GM21786 (cell line): ENCODE results near the gene SPDYE6.
"Not testable (repeated sequence)": the region's sequence is repeated elsewhere in the genome, so short reads cannot be mapped to it uniquely, and the experiment has no call there.

Experiments
- ATAC-seq: cut with Tn5 transposase; IDR thresholded peaks from one replicate; pipeline ENCODE4 v1.9.1; 2021; ENCODE audit not compliant: unreplicated experiment

Gene SPDYE6, protein sequence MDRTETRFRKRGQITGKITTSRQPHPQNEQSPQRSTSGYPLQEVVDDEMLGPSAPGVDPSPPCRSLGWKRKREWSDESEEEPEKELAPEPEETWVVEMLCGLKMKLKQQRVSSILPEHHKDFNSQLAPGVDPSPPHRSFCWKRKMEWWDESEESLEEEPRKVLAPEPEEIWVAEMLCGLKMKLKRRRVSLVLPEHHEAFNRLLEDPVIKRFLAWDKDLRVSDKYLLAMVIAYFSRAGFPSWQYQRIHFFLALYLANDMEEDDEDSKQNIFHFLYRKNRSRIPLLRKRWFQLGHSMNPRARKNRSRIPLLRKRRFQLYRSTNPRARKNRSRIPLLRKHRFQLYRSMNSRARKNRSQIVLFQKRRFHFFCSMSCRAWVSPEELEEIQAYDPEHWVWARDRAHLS

DNA sequence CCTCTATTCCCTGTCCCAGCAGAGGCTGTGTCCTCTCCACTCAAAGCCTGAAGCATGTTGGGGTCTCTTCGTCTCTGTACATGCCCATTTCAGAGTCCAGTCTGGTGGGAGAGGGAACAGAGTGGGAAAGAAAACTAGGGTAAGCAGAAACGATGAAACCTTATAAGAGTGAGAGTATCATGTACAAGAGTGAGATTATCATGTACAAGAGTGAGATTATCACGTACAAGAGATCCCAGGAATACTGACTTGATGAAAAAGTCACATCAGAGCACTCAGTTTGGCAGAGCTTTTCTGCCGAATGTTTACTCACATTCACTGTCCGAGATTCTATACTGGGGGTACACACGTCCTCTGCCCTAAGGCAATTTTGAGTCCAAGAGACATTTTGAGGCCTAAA lies at the start of gene SPDYE6:
Gene SPDYE6, minus strand, starts transcription at position 101 of the 400 bp plus-strand sequence. CDS start 421 bp downstream, outside the sequence.
- not testable (repeated sequence) for ATAC-seq

DNA sequence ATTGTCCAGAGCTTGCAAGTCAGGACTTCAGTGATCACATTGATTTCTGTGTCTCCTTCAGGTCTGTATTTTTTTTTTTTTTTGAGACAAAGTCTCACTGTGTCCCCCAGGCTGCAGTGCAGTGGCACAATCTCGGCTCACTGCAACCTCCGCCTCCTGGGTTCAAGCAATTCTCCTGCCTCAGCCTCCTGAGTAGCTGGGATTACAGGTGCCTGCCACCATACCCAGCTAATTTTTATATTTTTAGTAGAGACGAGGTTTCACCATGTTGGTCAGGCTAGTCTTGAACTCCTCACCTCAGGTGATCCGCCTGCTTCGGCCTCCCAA lies 48.6 kb upstream of the SPDYE6 start:
- ATAC-seq: not testable (repeated sequence)

DNA sequence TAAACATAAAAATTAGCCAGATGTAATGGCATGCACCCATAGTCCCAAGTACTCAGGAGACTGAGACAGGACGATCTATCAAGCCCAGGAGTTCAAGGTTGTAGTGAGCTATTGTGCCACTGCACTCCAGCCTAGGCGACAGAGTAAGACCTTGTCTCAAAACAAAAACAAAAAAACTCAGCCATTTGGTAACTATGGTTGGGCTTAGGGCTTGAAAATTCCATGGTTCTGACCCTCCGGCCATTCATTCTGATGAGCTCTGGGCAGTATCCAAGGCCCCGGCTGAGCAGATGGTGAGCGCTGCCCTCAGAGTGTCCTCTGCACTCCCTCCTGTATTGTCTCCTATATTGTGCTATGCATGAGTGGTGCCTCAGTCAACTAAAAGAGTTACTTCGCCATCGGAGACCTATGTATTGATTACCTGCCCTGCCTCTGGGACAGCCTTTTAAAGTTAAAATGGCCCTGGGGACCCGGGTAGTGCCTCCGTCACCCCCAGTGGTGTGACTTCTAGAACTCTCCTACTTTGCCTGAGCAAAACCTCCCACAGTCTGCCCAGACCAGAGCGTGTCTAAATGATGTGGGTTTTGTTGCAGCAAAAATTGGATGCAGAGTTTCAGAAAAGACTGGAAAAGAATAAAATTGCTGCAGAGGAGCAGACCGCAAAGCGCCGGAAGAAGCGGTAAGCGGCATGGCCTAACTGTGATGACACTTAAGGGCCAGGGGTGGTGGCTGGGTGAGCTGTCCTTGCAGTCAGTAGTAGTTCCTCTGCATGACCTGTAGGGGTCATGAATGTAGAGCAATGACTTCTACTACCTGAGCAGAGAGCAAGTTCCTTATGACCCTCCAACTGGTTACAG lies 48.0 kb upstream of the SPDYE6 start:
- peak; percentile 77 for ATAC-seq

DNA sequence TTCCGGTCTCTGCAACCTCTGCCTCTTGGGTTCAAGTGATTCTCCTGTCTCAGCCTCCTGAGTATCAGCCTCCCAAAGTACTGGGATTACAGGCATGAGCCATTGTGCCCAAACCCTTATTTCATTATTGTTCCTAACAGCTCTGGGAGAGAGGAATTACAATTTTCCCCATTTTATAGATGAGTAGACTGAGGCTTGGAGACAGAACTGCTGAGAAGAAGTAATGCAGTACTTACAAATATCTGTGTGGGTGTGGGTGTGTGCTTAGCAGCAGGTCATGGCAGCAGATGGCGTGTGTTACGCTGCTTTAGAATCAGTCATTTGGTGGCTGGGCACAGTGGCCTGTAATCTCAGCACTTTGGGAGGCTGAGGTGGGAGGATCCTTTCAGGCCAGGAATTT lies 47.3 kb upstream of the SPDYE6 start:
- ATAC-seq: no peak

DNA sequence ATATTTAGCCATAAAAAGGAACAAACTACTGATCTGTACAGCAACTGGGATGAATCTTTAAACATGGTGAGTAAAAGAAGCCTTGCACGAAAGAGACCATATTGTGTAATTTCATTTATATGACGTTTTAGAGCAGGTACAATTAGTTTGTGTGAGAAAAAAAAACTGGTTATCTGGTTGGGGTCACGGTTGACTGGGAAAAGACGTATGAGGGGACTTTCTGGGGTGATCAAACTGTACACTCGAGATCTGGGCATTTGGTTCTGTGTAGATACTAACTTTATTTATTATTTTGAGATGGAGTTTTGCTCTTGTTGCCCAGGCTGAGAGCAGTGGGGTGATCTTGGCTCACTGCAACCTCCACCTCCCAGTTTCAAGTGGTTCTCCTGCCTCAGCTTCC lies 44.1 kb upstream of the SPDYE6 start:
- ATAC-seq: no peak

DNA sequence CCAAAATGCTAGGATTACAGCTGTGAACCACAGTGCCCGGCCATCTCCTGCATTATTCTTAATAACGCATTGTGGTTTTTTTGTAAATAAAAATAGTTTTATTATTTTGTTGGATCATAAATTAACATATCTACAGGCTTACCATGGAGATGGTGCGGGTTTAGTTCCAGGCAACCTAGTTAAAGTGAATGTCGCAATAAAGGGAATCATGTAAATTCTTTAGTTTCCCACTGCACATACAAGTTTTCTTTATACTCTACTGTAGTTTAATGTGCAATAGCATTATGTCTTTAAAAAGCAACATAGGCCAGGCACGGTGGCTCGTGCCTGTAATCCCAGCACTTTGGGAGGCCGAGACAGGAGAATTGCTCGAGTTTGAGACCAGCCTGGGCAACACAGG lies 42.3 kb upstream of the SPDYE6 start:
- no peak for ATAC-seq

DNA sequence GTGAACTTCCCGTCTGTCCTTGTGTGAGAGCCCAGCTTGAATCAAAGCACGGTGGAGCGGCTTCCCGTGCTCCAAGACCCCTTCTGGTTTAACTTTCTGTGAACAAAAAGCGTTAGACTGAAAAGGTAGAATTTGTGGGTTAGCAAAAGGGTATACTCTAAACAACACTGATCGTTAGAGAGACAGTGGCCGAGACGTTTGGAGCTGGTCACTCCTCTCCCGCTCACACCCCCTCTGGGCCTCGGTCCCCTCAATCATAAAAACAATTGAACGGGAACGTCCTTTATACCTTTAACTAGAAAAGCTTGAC lies 40.4 kb upstream of the SPDYE6 start:
- no peak for ATAC-seq

DNA sequence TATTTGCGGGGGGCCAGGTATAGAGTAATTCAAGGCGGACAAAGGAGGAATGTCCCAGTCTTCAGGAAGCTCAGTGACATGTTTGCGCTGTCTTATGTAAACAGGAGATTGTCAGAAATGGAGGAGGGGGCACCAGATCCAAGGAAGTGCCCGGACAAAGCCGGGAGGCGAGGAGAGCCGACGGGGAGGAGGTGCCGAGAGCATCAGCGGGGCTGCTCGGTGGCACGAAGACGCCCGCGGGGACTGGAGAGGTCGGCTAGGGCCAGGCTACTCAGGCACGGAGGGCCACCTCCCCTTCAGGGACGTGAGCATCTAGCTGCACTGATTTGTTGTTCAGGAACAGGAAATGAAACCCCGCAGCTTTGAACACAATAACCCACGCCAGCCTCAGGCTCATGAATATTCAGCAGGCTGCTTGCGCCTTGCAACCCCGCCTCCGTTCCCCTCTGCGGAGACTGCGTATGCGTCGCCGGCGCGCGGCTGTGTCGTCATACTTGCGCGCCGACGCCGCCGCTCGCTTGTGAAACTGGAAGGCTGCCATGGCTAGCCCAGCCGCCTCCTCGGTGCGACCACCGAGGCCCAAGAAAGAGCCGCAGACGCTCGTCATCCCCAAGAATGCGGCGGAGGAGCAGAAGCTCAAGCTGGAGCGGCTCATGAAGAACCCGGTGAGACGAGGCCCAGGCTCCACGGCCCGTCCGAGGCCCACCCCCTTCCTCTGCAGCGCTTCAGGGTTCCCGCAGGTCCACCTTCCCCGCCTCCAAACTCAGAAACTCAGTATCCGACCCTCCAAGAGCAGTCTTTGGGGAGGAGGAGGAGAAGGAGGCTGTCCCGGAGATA lies 39.8 kb upstream of the SPDYE6 start, which contains the start of gene PRKRIP1:
Gene PRKRIP1, plus strand, starts transcription at position 491 of the 837 bp plus-strand sequence. Its CDS starts 49 bp downstream, at position 540.
- peak; percentile 99 for ATAC-seq

DNA sequence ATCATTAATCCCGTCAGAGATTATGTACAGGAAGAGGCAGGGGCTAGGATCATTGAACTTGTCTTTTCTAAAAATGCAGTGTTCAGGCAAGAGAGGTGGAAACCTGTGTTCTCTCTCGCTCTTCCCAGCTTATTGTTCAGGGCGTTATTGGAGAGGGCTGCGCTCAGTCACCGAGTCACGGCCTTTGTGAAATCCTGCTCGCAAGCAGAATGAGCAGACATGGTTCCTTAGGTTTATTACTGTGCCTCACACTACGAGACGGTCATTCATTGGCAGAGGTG lies 39.3 kb upstream of the SPDYE6 start:
- ATAC-seq: no peak

DNA sequence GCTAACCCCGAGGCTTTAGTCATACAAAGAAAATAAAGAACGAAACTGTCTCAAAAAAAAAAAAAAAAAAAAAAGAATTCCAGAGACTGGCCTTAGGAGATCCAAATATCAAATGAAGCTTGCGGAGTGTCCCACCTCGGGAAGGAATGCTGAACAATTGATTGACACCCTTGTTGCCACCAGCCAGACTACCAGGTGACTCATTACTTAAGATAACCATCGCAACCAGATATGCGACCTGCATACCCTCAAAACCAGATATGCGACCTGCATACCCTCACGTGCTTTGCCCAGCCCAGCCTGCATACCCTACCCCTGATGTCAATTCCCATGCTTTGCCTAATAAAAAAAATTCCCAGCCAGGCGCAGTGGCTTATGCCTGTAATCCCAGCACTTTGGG lies 37.2 kb upstream of the SPDYE6 start:
- ATAC-seq: no peak

DNA sequence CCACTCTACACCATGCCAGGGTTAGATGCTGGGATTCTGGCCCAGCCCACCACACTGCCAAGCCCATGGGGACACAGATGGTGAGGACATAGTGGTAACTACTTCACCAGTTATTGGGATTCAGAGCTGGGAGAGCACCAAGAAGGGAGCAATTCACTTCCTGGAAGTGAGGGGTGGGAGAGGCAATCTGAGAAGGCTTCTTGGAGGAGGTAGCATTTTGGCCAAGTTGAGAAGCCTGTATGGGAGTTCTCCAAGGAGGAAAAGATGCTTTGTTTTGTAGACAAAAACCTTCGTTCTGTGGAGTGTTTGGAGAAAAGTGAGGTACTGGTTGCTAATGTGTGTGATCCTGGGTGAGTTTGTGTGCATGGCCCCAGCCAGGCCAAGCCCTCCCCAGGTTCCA lies 36.1 kb upstream of the SPDYE6 start:
- ATAC-seq: no peak

DNA sequence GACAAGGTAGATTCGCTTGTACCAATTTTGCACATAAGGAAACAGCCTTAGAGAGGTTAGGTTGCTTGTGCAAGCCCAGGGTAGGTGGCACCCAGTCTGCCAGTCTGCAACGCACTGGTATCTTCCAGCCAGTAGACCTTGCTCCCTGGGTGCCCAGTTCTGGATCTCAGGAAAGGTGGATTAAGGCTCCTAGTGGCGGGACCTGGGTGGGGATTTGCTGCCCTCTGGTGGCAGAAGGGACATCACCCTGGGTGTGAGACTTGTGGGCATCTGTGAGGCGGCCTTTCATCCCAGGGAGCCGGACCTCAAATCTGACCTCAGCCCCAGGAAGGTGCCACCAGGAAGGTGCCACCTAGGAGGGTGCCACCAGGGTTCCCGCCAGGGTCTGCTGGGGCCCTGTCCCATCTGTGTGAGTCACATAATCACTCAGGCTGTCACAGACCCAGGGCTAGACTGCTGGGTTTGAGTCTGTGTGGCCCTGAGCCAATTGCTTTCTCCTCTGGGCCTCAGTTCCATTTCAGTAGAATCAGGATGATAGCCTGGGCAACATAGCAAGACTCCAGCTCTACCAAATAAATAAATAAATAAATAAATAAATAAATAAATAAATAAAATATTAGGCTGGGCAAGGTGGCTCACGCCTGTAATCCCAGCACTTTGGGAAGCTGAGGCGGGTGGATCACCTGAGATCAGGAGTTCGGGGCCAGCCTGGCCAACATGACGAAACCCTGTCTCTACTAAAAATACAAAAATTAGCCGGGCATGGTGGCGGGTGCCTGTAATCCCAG lies 34.6 kb upstream of the SPDYE6 start:
- peak; percentile 52 for ATAC-seq

DNA sequence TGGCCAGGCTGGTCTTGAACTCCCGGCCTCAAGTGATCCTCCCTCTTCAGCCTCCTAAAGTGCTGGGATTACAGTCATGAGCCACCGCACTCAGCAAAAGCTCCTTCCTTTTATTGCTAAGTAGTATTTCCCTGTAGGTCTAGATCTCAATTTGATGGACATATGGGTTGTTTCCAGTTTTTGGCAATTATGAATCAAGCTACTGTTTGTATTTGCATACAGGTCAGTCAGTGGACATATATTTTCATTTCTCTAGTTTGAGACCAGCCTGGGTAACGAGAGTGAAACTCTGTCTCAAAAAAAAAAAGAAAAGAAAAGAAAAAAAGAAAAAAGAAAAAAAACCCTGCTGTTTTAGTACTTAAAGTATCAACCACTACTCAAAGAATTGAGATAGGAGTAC lies 33.6 kb upstream of the SPDYE6 start:
- no peak for ATAC-seq

DNA sequence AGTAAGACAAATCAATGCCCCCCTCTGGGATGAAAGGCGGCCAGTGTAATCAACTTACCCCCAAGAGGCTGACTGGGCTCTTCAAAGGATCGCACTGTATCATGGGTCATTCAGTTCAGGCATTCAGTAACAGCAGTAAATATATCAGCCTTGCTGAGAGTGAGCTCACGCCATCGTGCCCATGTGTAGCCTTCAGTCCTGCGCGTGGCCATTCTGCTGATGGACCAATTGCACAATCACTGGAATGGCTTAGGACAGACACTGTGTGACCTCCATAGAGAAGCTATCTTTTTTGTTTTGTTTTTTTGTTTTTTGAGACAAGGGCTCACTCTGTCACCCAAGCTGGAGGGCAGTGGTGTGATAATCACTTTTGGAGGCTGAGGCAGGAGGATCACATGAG lies 30.8 kb upstream of the SPDYE6 start:
- ATAC-seq: no peak

DNA sequence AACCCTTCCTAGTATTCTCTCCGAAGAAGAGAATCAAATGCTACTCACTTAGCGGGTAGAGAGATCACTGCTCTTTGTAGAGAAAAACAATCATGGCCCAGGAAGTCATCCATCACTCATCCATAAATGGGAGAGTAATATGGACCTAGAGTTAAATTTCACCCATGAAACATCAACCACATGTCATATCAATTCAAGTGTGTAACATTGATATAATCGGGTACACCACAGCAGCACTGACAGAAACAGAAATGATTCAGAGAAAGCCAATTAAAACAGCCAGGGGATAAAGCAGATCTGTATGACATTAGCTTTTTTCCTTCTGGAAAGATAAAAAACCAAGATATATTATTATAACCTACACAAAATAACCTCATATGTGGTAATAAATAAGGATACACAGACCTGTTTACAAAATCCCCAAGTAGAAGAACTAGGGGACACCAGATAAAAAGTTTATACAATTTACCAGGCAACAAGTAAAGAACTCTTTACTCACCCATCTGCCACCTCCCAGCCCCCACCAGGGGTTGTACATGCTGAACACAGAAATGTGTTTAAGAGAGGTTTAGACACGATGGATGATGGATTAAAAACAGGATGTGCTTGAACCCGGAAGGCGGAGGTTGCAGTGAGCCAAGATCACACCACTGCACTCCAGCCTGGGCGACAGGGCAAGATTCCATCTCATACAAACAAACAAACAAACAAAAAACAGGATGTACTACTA lies 25.6 kb upstream of the SPDYE6 start:
- not testable (repeated sequence) for ATAC-seq

DNA sequence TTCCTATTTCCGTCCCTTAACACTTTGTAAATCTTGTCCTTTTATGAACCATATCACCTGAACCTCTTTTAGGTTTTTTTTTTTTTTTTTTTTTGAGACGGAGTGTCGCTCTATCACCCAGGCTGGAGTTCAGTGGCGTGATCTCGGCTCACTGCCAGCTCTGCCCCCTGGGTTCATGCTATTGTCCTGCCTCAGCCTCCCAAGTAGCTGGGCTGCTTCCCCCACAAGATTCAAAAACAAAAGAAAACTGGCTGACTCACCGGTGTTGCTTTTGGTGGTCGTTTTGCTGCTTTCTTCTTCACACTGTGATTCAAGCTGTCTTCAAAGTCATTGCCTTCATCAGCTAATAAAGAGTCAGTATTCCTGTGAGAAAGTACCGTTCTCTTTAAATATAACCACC lies 24.6 kb upstream of the SPDYE6 start:
- not testable (repeated sequence) for ATAC-seq

DNA sequence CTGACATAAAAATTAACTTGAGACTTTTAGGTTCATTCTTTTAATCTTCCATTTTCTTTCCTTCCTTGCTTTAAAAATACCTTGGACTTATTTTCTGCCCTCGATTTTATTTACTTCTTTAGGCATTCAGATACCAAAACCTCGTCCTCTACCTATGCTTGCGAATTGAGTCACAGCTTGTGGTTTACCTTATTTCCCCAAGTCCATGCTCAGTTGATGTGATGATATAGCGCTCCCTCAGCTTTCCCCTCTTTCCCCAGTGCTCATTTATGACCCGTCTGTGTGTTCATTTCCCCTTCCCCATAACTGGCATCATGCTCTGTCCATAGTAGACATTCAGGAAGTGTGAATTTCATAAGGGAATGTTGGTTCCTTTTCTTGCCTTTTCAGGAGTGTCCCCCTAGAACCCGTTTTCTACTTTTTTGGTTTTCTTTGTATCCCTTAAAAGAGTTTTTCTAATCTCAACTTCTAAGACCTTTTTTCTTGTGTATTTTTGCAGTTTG lies 20.8 kb upstream of the SPDYE6 start:
- ATAC-seq: no peak

DNA sequence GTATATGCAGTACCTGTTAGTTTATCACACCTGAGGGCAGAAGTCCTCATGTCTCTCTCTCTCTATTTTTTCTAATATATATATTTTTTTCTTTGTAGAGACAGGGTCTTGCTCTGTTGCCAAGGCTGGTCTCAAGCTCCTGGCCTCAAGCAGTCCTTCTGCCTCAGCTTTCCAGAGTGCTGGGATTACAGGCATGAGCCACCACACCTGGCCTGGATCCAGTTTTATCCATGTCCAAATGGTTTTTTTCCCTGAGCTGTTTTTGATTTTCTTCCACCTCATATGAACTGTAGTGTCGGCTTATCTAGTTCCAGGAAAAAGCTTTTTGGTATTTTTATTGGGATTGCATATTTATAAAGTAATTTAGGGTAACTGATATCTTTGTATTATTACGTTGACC lies 16.6 kb upstream of the SPDYE6 start:
- ATAC-seq: not testable (repeated sequence)

DNA sequence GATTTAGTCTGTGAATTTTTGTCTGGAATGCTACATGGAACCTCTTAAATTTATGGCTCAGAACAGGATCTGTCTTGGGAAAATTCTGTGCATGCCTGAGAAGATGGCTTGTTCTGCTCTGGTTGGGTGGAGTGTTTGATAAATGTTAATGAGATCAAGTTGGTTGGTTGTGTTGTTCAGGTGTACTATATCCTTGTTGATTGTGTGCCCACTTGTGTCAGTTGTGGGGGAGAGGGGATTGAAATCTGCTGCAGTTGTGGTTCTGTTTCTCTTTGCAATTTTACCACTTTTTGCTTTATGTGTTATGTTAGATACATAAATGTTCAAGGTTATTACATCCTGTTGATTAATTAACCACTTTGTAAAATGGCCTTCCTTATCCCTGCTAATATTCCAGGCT lies 13.8 kb upstream of the SPDYE6 start:
- not testable (repeated sequence) for ATAC-seq

DNA sequence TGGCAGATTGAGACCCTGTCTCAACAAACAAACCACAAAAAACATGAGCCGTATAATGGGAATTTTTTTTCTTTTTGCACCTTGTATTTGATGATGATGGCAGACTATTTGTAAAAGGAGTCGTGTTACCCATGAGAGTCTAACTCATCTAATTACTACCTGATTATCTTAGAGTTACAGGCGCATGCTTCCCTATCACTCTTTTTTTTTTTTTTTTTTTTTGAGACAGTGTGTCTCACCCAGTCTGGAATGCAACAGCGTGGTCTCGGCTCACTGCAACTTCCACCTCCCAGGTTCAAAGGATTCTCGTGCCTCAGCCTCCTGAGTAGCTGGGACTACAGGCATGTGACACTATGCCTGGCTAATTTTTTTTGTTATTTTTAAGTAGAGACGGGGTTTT lies 9.1 kb upstream of the SPDYE6 start:
- ATAC-seq: not testable (repeated sequence)
